NT2/D1 (cell line): ENCODE data around the gene VRTN.

Experiments used
- DNase-seq: peaks from one replicate; pipeline ENCODE4 v3.0.0-alpha.2; 2011; ENCODE audit warnings: low read depth, low spot score
- H3K27me3 ChIP-seq: 2 replicates; pipeline ENCODE4 v1.6.0; 2011; ENCODE audit warnings: mild to moderate bottlenecking; ENCODE audit not compliant: insufficient read length, insufficient read depth
- H3K36me3 ChIP-seq: 2 replicates; pipeline ENCODE4 v1.6.1; 2011; ENCODE audit warnings: mild to moderate bottlenecking, low read length, mixed read lengths; ENCODE audit not compliant: insufficient read depth, insufficient read length
- H3K4me1 ChIP-seq: 2 replicates; pipeline ENCODE4 v1.5.1; 2011; ENCODE audit not compliant: insufficient read depth, insufficient read length
- H3K4me3 ChIP-seq: 2 replicates; pipeline ENCODE4 v1.5.1; 2011; ENCODE audit warnings: low read depth; ENCODE audit not compliant: insufficient read length
- H3K9ac ChIP-seq: 2 replicates; pipeline ENCODE4 v1.6.0; 2011; ENCODE audit warnings: low read depth; ENCODE audit not compliant: insufficient read length
- H3K9me3 ChIP-seq: 2 replicates; pipeline ENCODE4 v1.5.1; 2011; ENCODE audit warnings: mild to moderate bottlenecking, low read length; ENCODE audit not compliant: insufficient read depth
- SUZ12 ChIP-seq: IDR thresholded peaks from 2 replicates; pipeline ENCODE4 v1.6.1; 2011; ENCODE audit not compliant: insufficient read length, insufficient read depth; ENCODE audit errors: extremely low read depth
- YY1 ChIP-seq: IDR thresholded peaks from 2 replicates; pipeline ENCODE4 v1.6.1; 2011; ENCODE audit not compliant: insufficient read length, insufficient read depth
- ZNF274 ChIP-seq: IDR thresholded peaks from 2 replicates; pipeline ENCODE4 v1.6.1; 2011; ENCODE audit warnings: mild to moderate bottlenecking, low read depth, low read length

The VRTN gene

GRCh38 chr14:74407021-74407800, 58.9 kb downstream of the VRTN start:
- Histone ChIP-seq H3K9ac (no peak overlapping the region), H3K4me1 (peaks cover 10% of the 10 kb centered on the region), H3K9me3 (no peaks in the 10 kb centered on the region), H3K27me3 (no peaks in the 10 kb centered on the region), H3K4me3 (no peak overlapping the region), H3K36me3 (no peaks in the 10 kb centered on the region)
- DNase-seq, result no peak
- TF ChIP-seq SUZ12, result no peak
- TF ChIP-seq YY1, result no peak
- no peak for TF ChIP-seq ZNF274

DNA sequence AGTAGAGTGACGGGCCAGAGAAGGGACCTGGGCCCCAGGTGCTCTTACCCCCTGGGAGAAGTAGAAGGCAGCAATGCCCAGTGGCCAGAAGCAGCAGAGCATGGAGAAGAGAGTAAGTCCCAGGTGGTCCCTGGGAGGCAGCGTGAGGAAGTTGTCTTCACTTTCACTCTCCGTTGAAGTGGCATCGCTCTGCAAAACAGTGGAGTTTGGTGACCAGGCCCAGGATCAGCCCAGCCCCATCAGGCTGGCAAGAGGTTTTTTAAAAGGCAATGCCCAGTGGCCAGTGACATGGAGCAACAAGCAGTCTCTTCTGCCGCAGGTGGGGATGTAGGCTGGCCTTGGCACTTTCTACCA, 59.5 kb downstream of the VRTN start:
- H3K27me3 ChIP-seq, result no peaks in the 10 kb centered on the region
- DNase-seq, result no peak

DNA sequence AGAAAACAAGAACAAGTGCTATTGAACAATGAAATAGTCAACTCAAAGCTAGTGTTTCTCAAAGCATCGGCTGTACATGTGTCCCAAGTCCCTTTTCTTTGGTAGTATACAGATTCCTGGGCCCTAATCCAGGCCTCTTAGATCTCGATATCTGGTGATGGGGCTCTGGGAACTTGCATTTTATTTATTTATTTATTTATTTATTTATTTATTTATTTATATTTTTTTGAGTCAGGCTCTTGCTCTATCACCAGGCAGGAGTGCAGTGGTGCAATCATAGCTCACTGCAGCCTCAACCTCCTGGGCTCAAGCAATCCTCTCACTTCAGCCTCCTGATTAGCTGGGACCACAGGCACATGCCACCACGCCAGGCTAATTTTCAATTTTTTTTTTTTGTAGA, 60.6 kb downstream of the VRTN start:
- Histone ChIP-seq H3K4me3 (no peak overlapping the region), H3K36me3 (no peaks in the 10 kb centered on the region), H3K27me3 (no peaks in the 10 kb centered on the region), H3K4me1 (peaks cover 3% of the 10 kb centered on the region), H3K9ac (no peak overlapping the region), H3K9me3 (no peaks in the 10 kb centered on the region)
- TF ChIP-seq SUZ12 (no peak), YY1 (no peak), ZNF274 (no peak)
- no peak for DNase-seq

More for the DNA sequence above, 59.5 kb downstream of the VRTN start:
- Histone ChIP-seq H3K9ac (no peak overlapping the region), H3K36me3 (no peaks in the 10 kb centered on the region), H3K4me3 (no peak overlapping the region), H3K4me1 (peaks cover 4% of the 10 kb centered on the region), H3K9me3 (no peaks in the 10 kb centered on the region)
- TF ChIP-seq ZNF274, result no peak
- TF ChIP-seq YY1, result no peak
- no peak for TF ChIP-seq SUZ12

- H3K27me3 ChIP-seq, result no peaks in the 10 kb centered on the region
These were observed 61.2 kb downstream of the VRTN start for GRCh38 chr14:74409441-74409840.

More at GRCh38 chr14:74409441-74409840, 61.2 kb downstream of the VRTN start:
- H3K36me3 ChIP-seq, result no peaks in the 10 kb centered on the region
- H3K9ac ChIP-seq, result no peak overlapping the region
- no peak for TF ChIP-seq ZNF274
- TF ChIP-seq YY1, result no peak
- no peak for TF ChIP-seq SUZ12
- no peak for DNase-seq
- peaks cover 7% of the 10 kb centered on the region for H3K4me1 ChIP-seq
- no peaks in the 10 kb centered on the region for H3K9me3 ChIP-seq
- H3K4me3 ChIP-seq, result no peak overlapping the region
